GM18519 (cell line): ENCODE results near the gene RAB11FIP3.

Experiments
- ATAC-seq: cut with Tn5 transposase; IDR thresholded peaks from one replicate; pipeline ENCODE4 v1.9.1; 2021; ENCODE audit warnings: mild to moderate bottlenecking, moderate library complexity; ENCODE audit not compliant: unreplicated experiment, low FRiP score

RAB11FIP3 gene

DNA sequence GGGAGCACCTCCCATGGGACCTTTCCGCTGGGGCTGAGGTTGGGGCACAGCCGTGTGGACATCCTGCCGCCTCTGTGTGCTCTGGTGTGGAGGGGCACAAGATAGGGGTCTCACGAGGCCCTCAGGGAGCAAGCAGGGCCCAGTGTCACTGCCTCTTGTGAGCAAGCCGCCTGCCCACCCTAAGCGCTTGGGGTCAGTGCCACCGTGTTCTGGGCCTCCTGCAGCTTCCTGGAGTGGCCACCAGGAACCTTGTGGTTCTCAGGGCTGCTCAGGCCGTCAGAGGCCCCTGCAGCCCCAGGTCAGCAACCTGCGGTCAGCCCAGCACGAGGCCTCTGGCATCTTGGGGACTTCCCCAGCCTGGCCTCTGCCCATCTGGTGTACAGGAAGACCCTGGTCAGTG lies 88.5 kb downstream of the RAB11FIP3 start:
- no peak for ATAC-seq

DNA sequence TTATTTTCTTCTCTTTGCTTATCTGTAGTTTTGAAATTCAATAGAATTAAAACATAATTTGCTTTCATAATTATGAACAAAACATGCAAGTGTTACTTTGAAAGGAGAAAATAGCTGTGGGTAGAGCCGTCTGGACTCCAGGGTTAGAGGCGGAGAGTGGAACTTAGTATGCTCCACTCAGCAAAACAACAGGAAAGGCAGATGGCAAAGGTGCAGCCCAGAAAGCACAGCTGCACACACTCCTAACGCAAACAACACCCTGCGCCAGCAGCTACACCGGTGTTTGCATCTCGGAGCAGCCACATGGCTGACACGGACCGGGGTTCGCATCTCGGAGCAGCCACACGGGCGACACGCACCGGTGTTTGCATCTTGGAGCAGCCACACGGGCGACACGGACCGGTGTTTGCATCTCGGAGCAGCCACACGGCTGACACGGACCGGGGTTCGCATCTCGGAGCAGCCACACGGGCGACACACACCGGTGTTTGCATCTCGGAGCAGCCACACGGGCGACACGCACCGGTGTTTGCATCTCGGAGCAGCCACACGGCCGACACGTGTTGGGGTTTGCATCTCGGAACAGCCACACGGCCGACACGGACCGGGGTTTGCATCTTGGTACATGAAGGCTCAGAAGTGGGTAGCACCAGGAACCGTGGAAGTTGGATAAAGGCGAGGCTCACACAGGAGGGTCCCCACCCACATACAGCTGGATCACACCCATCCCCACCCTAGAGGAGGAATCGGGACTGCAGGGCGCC lies 89.9 kb downstream of the RAB11FIP3 start:
- ATAC-seq, result no peak

DNA sequence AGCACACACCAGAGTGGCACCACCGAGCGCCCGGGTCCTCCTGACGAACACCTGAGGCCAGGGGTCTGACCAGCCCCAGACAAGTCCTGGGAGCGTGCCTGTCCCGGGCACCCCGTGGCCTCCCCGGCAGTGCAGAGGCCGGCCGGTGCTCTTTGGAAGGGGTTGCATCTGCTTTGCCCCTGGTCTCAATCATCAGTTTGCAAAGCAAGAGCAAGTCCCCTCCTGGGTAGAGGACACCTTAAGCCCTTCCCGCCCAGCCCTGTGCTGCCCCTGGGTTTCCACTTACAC lies 90.4 kb downstream of the RAB11FIP3 start:
- ATAC-seq, result no peak

DNA sequence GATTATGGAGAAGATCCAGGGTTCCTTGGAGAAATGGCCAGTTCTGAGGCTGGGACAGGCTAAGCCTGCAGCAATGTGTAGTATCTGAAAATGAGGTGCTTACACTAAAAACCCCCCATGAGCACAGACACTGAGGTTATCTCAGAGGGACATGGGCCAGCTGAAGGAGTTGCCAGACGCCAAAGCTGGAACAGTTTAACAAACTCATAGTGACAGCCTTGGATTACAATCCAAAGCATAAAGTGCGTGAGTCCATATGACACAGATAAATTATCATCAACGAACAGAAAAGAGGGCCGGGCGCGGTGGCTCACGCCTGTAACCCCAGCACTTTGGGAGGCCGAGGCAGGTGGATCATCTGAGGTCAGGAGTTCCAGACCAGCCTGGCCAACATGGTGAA lies 90.9 kb downstream of the RAB11FIP3 start:
- ATAC-seq, result no peak

DNA sequence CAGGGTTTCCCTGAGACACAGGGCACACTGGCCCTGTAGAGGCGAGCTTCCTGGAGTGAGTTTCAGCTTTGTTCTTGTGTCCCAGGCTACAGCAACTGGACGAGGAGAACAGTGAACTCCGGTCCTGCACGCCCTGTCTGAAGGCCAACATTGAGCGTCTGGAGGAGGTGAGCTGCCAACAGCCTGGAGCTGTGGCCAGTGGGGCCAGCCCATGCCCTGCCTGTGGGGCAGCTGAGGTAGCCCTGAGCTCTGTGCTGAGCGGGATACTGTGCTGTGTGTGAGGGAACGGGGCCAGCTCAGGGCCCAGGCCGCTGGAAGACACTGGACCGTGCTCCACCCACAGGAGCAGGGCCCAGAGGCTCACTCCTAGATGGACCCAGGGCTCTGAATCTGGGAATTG lies 93.4 kb downstream of the RAB11FIP3 start:
- no peak for ATAC-seq

DNA sequence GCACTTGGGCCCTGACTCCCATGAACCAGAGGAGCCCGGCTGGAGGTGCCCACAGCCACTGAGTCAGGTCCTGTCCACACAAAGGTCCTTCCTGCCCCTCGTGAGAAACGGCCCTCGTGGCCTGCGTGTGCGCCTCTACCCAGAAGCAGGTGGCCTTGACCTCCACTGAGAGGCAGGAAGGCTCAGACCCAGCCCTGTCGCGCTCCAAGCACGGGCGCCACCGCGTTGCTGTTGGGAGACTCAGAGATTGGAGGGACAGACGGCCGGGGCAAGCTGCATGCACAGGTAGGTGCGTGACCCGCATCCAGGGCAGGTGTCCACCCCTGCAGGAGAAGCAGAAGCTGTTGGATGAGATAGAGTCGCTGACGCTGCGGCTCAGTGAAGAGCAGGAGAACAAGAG lies 94.0 kb downstream of the RAB11FIP3 start:
- ATAC-seq, result no peak

DNA sequence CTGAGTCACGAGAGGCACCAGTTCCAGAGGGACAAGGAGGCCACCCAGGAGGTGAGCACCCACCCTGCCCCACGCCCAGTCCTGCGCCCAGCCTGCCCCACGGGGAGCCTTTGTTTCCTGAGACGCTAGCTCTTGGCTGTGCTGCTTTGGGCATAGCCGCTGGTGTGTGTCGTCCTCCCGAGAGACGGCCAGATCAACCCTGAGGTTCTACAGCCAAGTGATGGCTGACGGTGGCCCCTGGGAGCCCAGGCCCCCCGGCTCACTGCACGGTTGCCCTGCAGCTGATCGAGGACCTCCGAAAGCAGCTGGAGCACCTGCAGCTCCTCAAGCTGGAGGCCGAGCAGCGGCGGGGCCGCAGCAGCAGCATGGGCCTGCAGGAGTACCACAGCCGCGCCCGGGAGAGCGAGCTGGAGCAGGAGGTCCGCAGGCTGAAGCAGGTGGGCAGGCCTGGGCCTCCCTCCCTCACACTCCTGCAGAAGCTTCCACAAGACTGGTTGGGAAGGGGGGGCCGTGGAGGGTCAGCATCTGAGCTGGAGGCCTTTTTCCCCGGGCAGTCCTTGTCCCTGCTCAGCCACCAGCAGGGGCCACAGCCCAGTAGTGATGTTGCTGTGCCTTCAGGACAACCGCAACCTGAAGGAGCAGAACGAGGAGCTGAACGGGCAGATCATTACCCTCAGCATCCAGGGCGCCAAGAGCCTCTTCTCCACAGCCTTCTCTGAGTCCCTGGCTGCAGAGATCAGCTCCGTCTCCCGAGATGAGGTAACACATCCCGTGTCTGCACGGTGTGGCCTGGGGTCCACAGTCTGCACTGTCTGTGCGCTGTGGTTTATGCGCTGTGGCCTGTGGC lies 94.6 kb downstream of the RAB11FIP3 start:
- ATAC-seq, result no peak

DNA sequence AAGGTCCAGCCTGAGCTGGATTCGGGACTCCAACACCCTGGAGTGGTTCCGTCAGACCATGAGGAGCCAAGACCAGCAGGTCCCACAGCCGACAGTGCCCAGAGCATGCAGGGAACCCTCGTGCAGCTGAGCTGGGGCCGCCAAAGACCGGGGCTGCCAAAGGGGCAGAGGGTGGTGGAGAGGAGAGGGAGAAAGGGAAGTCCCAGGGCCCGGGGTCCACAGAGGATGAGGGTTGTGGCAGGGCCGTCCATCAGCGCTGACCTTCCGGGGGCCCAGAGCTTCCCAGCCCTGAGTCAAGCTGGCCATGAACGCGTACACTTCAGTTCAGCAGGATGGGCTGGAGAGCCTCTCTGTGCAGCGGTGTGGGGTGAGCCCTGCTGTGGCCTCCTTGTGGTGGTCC lies 95.4 kb downstream of the RAB11FIP3 start:
- ATAC-seq, result no peak

DNA sequence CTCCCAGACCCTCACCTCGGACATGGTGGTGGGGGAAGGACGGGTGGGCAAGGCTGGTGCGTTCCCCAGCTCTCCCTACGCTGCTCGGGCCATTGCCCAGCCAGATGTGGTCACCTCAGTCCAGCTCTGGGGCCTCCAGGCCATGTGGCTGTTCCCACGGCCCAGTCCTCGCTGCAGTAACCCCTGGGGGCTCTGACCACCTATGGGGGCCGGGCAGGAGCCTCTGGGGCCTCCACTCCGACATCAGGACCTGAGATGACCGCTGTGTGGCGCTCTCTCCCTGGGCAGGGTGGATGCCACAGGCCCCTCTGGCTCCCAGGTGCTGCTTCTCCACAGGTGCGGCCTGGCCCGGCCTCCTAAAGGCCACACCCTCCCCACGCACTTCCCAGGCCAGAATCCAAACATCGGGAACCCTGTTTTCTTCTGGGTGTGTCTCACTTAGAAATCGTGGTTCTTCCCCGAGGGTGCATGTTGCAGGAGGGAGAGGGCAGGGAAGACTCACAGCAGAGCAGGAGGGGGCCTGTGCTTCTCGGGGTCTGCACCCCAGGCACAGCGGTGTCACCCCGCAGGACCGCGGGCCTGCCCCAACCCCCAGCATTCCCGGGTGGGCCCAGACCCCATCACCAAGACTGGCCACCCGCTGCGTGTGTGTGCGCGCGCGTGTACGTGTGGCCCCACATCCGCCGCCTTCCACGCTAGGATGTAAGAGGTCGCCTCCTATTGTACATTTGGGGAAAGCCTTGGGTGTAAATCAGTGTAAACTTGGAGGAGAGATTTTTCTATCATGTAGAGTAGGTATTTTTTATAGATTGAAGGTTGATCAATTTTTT lies 96.1 kb downstream of the RAB11FIP3 start:
- ATAC-seq, result no peak

DNA sequence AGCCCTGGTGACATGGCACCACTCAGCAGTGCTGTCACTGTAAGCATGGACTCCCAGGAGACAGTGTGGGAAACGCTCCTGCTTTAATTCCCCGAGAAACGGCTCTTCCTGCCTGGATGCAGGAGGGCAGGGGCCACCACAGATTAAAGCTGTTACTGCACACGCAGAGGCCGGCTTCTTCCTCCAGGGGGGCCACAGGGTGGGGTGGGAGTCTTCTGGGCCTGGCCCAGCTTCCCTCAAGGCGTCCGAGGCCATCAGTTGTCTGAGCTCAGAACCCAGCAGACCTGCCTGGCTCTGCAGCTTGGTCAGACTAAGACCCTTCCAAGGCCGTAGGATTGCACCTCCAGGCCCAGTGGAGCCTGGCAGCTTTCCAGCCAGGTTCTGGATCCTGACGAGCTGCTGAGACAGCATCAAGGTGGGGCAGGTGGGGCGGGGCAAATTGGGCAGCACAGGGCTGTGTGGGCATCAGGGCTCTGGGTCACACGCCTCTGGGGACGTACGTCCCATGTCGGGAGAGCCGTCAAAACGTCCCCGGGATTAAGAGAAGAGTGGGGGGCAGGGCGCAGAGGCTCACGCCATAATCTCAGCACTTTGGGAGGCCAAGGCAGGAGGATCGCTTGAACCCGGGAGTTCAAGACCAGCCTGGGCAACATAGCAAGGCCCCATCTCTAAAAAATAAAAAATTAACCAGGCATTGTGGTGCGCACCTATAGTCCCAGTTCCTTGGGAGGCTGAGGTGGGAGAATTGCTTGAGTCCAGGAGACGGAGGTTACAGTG lies 97.1 kb downstream of the RAB11FIP3 start:
- no peak for ATAC-seq

DNA sequence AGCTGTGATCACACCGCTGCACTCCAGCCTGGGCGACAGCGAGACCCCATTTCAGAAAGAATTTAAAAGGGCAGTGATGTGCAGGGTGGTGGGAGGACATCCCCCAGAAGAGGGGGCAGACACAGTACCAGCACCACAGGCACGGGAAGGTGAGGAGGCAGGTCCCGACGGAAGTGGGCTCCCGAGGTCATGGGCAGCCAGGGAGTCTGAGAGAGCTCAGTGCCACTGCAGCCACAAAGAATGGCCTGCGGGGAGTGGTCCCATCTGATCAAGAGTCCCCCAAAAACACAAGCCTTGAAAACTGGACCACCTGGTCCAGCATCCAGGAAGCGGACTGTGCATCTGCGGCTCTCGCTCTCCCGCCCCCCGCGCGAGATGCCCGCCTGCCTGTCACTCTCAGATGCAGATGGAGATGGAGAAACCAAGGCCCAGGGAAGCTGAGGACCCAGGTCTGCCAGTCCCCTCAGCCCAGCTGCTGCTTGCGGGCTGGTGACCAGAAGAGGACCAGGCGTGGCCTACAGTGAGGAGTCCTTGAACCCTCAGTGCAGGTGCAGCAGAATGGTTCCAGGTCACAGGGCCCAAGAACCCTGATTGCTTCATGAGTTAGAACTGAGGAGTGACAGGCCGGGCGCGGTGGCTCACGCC lies 97.8 kb downstream of the RAB11FIP3 start:
- no peak for ATAC-seq

DNA sequence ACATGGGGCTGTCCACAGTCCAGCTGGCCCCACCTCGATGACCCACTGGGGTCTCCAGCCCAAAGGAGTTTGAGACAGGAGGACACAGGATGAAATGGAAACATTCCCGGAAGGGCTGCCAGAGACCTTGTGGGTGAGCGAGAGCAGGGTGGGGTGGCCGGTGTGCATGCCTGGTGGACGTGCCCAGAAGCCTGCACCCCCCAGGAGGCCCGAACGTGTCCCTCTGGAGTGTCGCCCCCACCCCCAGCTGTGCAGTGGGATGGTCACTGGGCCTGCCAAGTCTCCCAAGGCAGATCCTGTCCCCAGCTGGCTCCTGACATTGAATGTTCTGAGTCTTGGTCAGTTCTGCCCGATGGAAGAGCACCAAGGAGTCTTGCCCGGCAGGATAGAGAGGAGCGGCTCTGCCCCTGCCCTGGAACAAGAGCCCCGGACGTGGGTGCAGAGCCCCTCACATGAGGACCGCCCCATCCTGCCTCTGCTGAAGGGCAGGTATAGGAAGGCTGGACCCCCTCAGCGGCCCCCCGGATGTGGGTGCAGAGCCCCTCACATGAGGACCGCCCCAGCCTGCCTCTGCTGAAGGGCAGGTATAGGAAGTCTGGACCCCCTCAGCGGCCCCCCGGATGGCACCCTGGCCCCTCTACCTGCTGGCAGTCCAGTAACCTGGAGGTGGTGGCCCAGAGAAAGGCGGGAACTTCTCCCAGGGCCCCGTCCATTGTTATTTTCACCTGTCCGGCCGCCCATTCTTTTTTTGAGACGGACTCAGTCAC lies 99.0 kb downstream of the RAB11FIP3 start:
- ATAC-seq, result no peak

DNA sequence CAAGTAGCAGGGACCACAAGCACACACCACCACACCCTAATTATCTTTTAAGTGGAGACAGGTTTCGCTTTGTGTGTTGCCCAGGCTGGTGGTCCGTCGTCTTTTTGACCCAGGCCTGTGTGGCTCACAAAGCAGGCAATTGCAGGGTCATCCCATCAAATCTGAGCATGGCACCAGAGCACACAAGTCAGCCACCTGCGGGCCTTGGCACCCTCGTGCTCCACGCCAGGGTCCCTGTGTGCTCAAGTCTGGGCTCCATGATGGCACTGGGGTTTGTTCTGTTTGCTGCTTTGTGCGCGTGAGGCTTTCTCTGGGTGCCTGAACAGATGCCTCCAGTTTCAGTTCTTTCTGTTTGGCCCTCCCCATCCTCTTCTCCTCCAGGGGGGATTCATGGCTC lies 99.7 kb downstream of the RAB11FIP3 start:
- ATAC-seq, result no peak

DNA sequence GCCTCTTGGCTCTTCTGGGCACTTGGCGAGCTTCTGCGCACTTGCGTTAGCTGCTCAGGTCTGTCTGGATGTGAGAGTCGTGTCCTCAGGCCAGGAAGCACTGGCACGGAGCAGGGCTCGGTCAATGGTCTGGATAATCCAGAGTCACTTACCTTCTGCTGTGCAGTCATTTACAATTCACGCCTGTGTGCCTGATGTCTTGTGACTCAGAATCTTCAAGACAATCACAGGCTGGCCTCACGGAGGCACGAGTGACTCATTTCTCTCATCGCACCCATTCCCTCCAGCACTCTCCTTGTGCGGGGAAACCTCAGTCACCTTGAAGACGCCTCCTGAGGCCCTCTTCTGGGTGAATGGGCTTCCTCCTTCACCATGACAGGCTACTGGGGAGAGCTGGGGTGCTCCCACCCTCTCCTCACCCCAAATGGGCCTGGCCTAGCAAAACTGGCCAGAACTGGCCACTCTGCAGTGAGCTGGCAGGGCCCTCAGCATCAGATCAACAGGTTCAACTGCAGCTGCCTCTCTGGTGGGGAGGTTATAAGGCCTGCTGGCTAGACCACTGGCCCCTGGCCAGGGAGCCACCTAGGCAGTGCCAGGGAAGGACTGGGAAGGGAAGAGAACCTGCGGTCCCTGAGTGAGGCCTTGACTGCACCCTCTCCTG lies 100.2 kb downstream of the RAB11FIP3 start:
- ATAC-seq, result no peak

DNA sequence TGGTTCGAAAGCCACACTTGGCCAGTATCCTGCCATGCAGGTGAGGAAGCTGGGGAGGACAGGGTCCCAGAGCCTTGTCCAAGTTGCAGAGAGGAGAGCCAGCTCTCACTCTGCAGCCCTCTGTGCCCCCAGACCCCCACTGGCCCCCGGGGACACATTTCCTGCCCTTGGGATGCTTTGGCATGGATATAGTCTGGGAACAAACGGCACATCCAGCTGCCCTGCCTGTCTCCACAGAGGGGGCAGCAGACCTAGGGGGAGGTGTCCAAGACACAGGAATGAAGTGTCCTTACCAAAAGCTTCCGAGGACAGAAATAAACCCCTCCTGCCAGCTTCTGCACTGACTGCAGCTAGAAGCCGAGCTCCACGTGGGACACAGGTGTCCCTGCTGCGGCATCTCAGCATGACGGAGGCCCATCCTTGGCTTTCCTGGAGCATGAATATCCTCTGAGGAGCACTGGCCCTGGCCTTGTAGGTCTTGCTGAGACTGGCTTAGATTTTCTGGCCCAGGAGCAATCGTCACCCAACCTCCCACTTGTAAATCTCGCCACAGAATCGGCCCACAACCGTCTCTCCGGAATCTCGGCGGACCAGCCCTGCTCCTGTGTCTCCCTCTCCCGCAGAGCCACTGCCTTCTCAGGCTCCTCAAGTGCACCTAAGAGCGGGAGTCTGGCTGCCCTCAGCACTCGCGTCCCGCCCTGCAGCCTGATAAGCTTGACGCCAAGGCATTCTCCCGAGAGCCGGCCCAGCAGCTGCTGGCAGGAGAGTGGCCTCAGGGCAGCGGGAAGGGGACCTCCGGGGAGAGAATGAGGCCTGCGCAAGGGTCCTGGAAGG lies 100.9 kb downstream of the RAB11FIP3 start:
- ATAC-seq, result no peak

DNA sequence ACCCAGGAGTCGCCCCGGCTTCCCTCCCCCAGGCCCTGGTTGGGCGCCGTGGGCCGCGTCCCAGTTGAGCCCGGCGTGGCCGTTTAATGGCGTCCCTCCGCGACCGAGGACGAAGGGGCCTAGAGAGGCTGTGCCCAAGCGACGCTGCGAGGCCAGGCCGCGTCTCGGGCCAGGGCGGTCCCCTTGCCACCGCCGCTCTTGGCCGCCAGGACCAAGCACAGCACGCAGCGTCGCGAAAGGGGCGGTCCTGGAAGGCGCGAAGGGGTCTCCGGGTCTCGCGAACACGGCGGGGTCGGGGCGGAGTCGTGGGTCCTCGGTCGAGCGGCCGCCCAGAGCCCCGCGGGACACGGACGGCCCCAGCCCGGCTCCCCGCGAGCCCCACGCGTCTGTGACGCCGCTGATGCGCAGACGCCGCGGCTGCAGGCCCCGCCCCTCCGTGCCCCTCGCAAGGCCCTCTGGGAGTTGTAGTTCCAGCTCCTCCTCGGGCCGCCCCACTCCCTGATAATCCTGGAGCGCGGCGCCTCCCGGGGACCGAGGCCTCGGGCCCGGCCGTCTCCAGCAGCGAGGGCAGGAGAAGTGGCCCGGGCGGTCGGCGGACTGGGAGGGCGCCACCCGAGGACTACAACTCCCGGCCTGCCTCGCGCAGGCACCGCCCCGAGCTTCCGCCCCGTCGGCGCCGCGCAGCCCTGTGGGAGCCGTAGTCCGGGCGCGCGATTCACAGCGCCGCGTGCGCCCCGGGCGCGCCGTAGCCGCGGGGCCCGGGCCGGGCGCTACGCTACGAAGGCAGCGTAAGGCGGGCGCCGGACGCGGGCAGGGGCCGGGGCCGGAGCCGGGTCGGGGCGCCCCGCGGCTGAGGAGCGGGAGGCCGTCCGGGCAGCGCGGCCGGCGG lies 101.8 kb downstream of the RAB11FIP3 start, which contains the start of gene CAPN15:
CAPN15 (plus strand) TSS at position 698 of the 889 bp plus-strand sequence. CDS start 19,127 bp downstream, outside the sequence.
- peak; percentile 51 for ATAC-seq
